Peyer's patch (tissue), 4 donors: ENCODE measurements around the gene CD44.

Experiments
- POLR2A ChIP-seq, 2 donors: fragments of 450-650 bp; IDR thresholded peaks; one replicate each; pipeline ENCODE4 v1.5.1; 2017; ENCODE audit warnings: antibody characterized with exemption in 2 of 2, mild to moderate bottlenecking in 2 of 2, moderate library complexity in 2 of 2
- TF ChIP-seq, protein P1 (sequence below), 6 experiments: fragments of 450-650 bp in 4 of 6; fragments of 200-600 bp in 2 of 6; sonication (generic) in 1 of 6; IDR thresholded peaks; one replicate each; pipeline ENCODE4 v1.5.1; 2017 to 2019; ENCODE audit warnings: antibody characterized with exemption in 6 of 6, mild to moderate bottlenecking in 3 of 6, moderate library complexity in 1 of 6

DNA sequence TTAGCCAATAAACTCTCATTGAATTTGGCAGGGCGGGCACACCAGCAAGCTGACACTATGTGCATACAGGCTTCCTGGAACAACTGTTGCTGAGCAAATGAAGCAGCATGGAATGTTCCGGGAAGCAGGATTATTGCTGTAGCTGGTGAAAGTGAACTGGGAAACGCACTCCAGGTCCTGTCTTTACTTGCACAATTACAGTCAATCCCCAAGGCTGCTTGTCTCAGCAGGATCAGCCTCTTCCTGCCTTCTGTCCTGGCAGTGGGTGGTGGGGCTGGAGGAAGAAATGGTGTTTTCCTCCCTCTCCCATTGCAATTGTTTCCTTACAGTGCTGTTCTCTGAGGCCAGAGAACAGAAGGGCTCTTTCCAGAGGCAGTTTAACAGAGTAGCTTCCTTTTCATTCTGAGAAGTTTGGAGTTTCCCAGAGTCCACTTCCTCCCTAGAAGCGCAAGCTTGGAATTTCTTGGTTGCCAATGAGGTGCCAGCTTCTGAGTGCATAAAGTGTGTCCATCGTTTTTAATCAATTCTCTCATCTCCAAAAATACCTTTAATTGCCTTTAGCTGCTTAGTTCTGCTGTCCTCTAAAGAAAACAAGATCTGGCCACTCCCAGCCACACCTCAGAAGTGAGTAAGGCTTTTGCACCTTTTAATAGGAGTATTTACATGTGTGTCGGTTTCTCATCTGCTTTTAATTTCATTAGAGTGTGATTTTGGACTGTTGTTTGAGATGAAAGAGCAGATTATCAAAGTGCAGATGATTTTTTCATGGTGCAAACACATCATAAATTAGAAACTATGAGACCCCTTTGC is 19.9 kb downstream of the CD44 start:
- TF ChIP-seq, protein P1, sequence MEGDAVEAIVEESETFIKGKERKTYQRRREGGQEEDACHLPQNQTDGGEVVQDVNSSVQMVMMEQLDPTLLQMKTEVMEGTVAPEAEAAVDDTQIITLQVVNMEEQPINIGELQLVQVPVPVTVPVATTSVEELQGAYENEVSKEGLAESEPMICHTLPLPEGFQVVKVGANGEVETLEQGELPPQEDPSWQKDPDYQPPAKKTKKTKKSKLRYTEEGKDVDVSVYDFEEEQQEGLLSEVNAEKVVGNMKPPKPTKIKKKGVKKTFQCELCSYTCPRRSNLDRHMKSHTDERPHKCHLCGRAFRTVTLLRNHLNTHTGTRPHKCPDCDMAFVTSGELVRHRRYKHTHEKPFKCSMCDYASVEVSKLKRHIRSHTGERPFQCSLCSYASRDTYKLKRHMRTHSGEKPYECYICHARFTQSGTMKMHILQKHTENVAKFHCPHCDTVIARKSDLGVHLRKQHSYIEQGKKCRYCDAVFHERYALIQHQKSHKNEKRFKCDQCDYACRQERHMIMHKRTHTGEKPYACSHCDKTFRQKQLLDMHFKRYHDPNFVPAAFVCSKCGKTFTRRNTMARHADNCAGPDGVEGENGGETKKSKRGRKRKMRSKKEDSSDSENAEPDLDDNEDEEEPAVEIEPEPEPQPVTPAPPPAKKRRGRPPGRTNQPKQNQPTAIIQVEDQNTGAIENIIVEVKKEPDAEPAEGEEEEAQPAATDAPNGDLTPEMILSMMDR (IDR thresholded peaks at IDR 0.05) = no peak
- TF ChIP-seq POLR2A (IDR thresholded peaks at IDR 0.05) = no peak
